ENCODE measurements around the gene KRT72.

KRT72 gene

DNA sequence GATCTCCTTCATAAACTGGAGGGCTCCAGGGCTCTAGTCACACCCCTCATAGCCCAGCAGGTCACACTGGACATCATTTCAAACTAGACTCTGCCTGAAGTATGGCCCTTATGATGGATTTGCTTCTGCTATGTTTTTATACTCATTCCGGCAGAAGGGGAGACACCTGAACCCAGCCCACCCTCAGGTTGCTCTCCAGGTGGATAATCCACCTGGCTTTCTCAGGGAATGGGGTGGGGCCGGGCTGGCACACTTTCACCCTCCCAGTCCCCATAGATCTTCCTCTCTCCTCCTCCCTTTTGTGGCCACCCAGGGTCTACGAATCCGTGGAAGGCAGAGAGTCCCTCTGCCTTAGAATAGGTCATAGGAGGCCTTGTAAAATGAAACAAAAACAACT lies 26.8 kb upstream of the KRT72 start:
- CTCF ChIA-PET: no interaction called here
- no peak for TF ChIP-seq LEF1 (IDR thresholded peaks at IDR 0.05; ENCODE audit: borderline replicate concordance)
- no peak for TF ChIP-seq L3MBTL2 (conservative IDR thresholded peaks at IDR 0.05)
- no peak for TF ChIP-seq ZNF384 (IDR thresholded peaks at IDR 0.05)
- TF ChIP-seq CTBP1 (IDR thresholded peaks at IDR 0.05; ENCODE audit: borderline replicate concordance): no peak
- no peak for TF ChIP-seq FOXK2 (IDR thresholded peaks at IDR 0.05)
- TF ChIP-seq, protein P1, sequence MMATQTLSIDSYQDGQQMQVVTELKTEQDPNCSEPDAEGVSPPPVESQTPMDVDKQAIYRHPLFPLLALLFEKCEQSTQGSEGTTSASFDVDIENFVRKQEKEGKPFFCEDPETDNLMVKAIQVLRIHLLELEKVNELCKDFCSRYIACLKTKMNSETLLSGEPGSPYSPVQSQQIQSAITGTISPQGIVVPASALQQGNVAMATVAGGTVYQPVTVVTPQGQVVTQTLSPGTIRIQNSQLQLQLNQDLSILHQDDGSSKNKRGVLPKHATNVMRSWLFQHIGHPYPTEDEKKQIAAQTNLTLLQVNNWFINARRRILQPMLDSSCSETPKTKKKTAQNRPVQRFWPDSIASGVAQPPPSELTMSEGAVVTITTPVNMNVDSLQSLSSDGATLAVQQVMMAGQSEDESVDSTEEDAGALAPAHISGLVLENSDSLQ (IDR thresholded peaks at IDR 0.05): no peak
- TF ChIP-seq SP1 (IDR thresholded peaks at IDR 0.05): no peak
- TF ChIP-seq ARNT (IDR thresholded peaks at IDR 0.05): no peak
- POLR2A ChIA-PET: no interaction called here
- DNase-seq (ENCODE audit: extremely low spot score): no peak

DNA sequence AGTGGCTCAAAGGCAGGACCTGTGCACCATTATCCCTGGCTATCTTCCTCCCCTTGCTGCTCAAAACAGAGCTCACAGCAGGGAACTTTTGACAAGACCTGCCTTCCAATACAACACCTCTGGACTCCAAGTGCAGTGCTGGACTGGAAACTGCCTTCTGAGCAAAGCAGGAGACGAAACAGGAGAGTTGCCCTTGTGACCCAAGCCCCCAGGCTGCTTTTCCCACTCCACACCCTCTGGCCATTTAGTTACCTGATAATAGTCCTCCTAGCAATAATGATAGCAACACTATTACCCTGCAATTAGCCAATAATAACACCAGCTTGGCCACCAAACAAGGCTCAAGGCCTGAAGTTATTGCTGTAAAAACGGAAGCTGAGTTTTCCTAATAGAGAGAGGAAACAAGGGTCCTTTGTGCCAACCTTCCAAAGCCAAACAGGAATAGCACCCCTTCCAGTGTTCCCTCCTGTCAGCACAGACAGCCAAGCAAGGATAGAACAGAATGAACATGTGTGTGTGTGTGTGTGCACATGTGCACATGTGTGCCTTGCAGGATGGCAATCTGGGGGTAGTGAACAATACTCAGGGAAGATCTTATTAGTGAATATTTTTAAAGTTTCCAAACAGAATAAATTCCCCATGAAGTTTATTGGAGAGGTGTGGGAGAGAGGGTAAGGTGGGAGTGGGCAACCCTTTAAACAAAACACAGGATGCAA lies 26.3 kb upstream of the KRT72 start:
- ChIA-PET CTCF (no interaction called here), POLR2A (no interaction called here)
- DNase-seq (ENCODE audit: extremely low spot score): no peak
- TF ChIP-seq ZNF384 (IDR thresholded peaks at IDR 0.05) (no peak), LEF1 (IDR thresholded peaks at IDR 0.05; ENCODE audit: borderline replicate concordance) (no peak)

DNA sequence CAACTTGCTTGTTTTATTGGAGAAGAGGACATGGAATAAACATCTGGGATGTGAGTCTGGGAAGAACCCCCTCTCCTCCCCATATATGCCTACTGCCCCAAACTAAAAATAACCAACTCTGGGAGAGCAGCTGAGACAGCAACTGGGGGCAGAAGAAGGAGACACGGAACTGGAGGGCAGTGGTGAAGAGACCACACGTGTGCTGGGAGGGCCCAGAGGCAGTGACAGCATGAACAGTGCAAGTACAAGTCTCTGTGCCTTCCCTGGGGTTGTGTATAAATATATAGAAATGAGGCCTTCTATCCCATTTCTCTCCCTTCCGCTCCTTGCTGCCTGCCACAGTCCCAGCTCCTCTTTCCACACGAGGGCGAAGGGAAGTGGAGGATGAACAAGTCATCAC lies 21.1 kb upstream of the KRT72 start:
- POLR2A ChIA-PET: no interaction called here
- DNase-seq (ENCODE audit: extremely low spot score): no peak
- CTCF ChIA-PET: no interaction called here
- TF ChIP-seq LEF1 (IDR thresholded peaks at IDR 0.05; ENCODE audit: borderline replicate concordance): no peak
- TF ChIP-seq, protein P1 (IDR thresholded peaks at IDR 0.05): no peak
- no peak for TF ChIP-seq FOXA1 (IDR thresholded peaks at IDR 0.05)
- no peak for TF ChIP-seq FOXM1 (IDR thresholded peaks at IDR 0.05; ENCODE audit: borderline replicate concordance)
- no peak for TF ChIP-seq ZNF384 (IDR thresholded peaks at IDR 0.05)
- TF ChIP-seq FOXK2 (IDR thresholded peaks at IDR 0.05): no peak
- no peak for TF ChIP-seq NFRKB (IDR thresholded peaks at IDR 0.05)
- TF ChIP-seq TARDBP (IDR thresholded peaks at IDR 0.05): no peak
- no peak for TF ChIP-seq BHLHE40 (IDR thresholded peaks at IDR 0.05; ENCODE audit: borderline replicate concordance)
- TF ChIP-seq CTBP1 (IDR thresholded peaks at IDR 0.05; ENCODE audit: borderline replicate concordance): no peak
- TF ChIP-seq ARNT (IDR thresholded peaks at IDR 0.05): no peak
- no peak for TF ChIP-seq L3MBTL2 (conservative IDR thresholded peaks at IDR 0.05)
- TF ChIP-seq SP1 (IDR thresholded peaks at IDR 0.05): no peak
- TF ChIP-seq HDGF (IDR thresholded peaks at IDR 0.05; ENCODE audit: borderline replicate concordance): no peak
- no peak for TF ChIP-seq ELF4 (IDR thresholded peaks at IDR 0.05)
- no peak for TF ChIP-seq SUZ12 (IDR thresholded peaks at IDR 0.05)

DNA sequence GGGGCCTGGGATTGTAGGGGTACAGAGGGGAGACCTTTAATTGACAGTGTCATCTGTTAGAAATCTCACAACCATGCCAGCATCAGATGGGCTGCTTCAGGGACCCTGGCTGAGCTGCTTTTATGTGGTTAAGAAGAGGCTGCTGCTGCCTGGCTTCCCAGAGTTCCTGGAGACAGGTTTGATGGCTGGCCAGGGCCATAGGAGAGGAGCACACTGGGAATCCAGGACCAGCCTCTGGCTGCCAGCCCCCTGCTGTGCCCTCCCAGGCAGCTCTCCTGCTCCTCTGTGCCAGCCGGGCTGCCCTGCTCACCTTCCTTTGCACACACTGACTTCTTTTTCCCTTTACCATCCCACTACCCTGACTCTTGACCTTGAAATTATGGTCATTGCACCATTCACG lies 17.6 kb upstream of the KRT72 start:
- ChIA-PET CTCF (interaction anchor here (1.0 kb wide), 1 partner anchor 10 kb away, joined by 9 read pairs; no protein-coding TSS in a partner anchor), POLR2A (no interaction called here)
- DNase-seq (ENCODE audit: extremely low spot score): no peak
- TF ChIP-seq ELF4 (IDR thresholded peaks at IDR 0.05) (no peak), BHLHE40 (IDR thresholded peaks at IDR 0.05; ENCODE audit: borderline replicate concordance) (no peak), SP1 (IDR thresholded peaks at IDR 0.05) (no peak), FOXA1 (IDR thresholded peaks at IDR 0.05) (no peak), SUZ12 (IDR thresholded peaks at IDR 0.05) (no peak), L3MBTL2 (conservative IDR thresholded peaks at IDR 0.05) (no peak)
- TF ChIP-seq, protein P1 (IDR thresholded peaks at IDR 0.05): no peak

DNA sequence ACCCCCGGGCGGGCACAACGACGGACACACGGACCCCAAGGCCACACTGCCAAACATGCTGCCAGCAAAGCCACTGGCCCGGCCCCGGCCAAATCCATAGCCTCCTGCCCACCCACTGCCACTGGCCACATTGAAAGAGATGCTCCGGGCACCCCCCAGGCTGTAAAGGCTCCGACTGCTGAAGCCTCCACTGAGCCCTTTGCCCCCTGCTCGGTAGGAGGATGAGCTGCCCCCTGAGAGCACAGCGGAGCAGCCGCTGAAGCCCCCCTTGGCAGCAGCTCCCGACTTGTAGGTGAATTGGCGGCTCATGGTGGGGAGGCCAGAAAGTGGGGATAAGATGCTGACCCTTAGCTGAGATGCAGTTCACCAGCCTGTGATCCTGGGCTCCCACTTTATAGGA lies 17.0 kb upstream of the KRT72 start, which contains the start of gene KRT73:
Gene KRT73 (minus strand): TSS at position 344 of the 400 bp plus-strand sequence. CDS start 35 bp downstream, at position 309.
- no peak for DNase-seq (ENCODE audit: extremely low spot score)
- CTCF ChIA-PET: no interaction called here
- no peak for TF ChIP-seq NFRKB (IDR thresholded peaks at IDR 0.05)
- no peak for TF ChIP-seq FOXA1 (IDR thresholded peaks at IDR 0.05)
- no peak for TF ChIP-seq HDGF (IDR thresholded peaks at IDR 0.05; ENCODE audit: borderline replicate concordance)
- POLR2A ChIA-PET: no interaction called here

DNA sequence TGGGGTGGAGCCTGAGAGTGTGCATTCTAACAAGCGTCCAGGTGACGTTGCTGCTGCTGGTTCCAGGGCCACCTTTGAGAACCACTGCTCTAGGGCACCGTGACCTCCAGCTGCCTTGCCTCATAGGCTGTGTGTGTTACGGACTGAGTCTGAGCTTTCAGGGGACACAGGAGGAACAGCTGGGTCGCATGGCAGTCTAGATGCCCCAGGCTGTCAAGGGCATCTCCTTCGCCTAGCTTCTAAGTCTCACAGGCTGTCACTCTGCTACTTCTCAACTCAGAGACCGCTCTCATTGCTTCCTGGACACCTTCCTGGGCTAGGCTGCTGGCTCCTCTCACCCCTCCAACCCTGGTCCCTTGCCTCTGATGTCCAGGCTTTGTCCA lies 16.1 kb upstream of the KRT72 start:
- POLR2A ChIA-PET: no interaction called here
- DNase-seq (ENCODE audit: extremely low spot score): no peak
- CTCF ChIA-PET: no interaction called here
- TF ChIP-seq FOXK2 (IDR thresholded peaks at IDR 0.05): no peak
- no peak for TF ChIP-seq TARDBP (IDR thresholded peaks at IDR 0.05)
- TF ChIP-seq ZNF384 (IDR thresholded peaks at IDR 0.05): no peak
- no peak for TF ChIP-seq LEF1 (IDR thresholded peaks at IDR 0.05; ENCODE audit: borderline replicate concordance)

DNA sequence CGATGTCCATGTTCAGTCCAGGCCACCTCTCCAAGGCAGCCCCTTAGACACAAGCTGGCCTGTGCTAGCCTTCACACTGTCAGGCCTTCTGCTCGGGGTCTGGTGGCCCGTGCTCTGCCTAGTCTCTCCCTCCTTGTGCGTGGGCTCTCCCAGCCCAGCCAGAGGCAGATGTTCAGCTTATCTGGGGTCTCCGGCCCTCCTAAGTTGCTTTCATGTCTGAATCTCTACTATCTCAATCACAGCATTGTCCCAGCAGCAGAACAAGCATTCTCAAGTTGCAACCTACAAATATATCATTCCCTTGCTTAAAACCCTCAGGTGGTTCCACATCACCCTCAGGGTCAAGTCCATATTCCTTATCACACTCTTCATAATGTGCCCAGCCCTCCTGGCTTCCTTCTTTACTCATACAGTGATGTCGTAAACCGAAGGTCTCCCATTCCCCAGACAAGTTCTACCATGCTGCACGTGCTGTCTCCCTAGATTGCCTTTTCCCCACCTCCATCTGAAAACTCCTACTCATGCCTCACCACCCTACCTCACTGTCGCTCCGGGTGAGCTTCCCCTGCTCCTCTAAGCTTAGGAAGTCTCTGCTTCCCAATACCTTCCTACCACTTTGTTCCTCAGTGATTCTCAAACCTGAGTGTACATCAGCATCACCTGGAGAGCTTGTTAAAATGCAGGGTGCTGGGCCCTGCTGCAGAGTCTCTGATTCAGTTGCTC lies 15.6 kb upstream of the KRT72 start:
- ChIA-PET POLR2A (no interaction called here), CTCF (no interaction called here)
- DNase-seq (ENCODE audit: extremely low spot score): no peak
- TF ChIP-seq LEF1 (IDR thresholded peaks at IDR 0.05; ENCODE audit: borderline replicate concordance) (no peak), HDGF (IDR thresholded peaks at IDR 0.05; ENCODE audit: borderline replicate concordance) (no peak), FOXA1 (IDR thresholded peaks at IDR 0.05) (no peak), TARDBP (IDR thresholded peaks at IDR 0.05) (no peak)
- TF ChIP-seq, protein P1 (IDR thresholded peaks at IDR 0.05): no peak
